A549 (cell line): ENCODE measurements around the gene RUNX1. TPM values are rescaled to one million over a fixed set of nuclear protein-coding genes. Genes with fewer than 3 reads are reported as not detected.

Experiments used
- ATAC-seq, 2 experiments: fragments of 200-7000 bp in 1 of 2; fragments of >200 bp in 1 of 2; cut with Nextera tagmentation in 1 of 2; cut with Tn5 transposase in 1 of 2; 3 replicates each; pipeline versions ENCODE4 v1.8.0 to v1.9.1; 2018 to 2020; ENCODE audit warnings: mild to moderate bottlenecking in 1 of 2, moderate library complexity in 1 of 2
- CTCF ChIA-PET: fragments of 300-600 bp; sonication (Branson Sonifier 250); formaldehyde crosslinking; extraction: SDS; loops from one replicate; lab custom pipeline; 2021; ENCODE audit warnings: antibody characterized with exemption, inconsistent platforms; lab: Yijun Ruan, JAX
- POLR2A ChIA-PET: fragments of 350-600 bp; formaldehyde crosslinking; extraction: SDS; loops from one replicate; lab custom pipeline; 2021; ENCODE audit warnings: antibody characterized with exemption, inconsistent platforms; lab: Yijun Ruan, JAX
- DNase-seq, 2 experiments: peaks; one replicate each; pipeline versions ENCODE4 v3.0.0 to v3.0.0-alpha.2; 2011 to 2016; ENCODE audit warnings: low read depth in 1 of 2, low spot score in 1 of 2
- FAIRE-seq: peaks from 2 replicates; lab custom pipeline; 2011; peaks lifted over from hg19 to GRCh38; lab: Jason Lieb, UNC
- H3K27ac ChIP-seq, 2 experiments: fragments of >200 bp; sonication (Bioruptor Twin); formaldehyde crosslinking; 3 replicates each; pipeline ENCODE4 v1.5.1; 2016 to 2017
- H3K4me1 ChIP-seq: fragments of >200 bp; sonication (Bioruptor Twin); formaldehyde crosslinking; 3 replicates; pipeline ENCODE4 v1.6.1; 2016
- H3K4me2 ChIP-seq: fragments of >200 bp; sonication (Bioruptor Twin); formaldehyde crosslinking; 3 replicates; pipeline ENCODE4 v1.6.1; 2016
- H3K4me3 ChIP-seq: fragments of >200 bp; sonication (Bioruptor Twin); formaldehyde crosslinking; 3 replicates; pipeline ENCODE4 v1.5.1; 2016
- H3K9me3 ChIP-seq: fragments of >200 bp; sonication (Bioruptor Twin); formaldehyde crosslinking; 3 replicates; pipeline ENCODE4 v1.6.1; 2016
- BHLHE40 ChIP-seq: IDR thresholded peaks from 2 replicates; pipeline ENCODE4 v1.6.1; 2012; ENCODE audit warnings: low read depth, low read length, inconsistent platforms
- CBX2 ChIP-seq: fragments of 200-600 bp; sonication (generic); IDR thresholded peaks from 2 replicates; pipeline ENCODE4 v1.6.1; 2016; ENCODE audit warnings: low read depth, mild to moderate bottlenecking, borderline replicate concordance
- FOSL2 ChIP-seq, 2 experiments: fragments of 450-650 bp in 1 of 2; fragments of >200 bp in 1 of 2; sonication (Bioruptor Twin) in 1 of 2; formaldehyde crosslinking; IDR thresholded peaks; 2 replicates each; pipeline versions ENCODE4 v1.5.0 to v1.6.1; 2016 to 2020; ENCODE audit warnings: mild to moderate bottlenecking in 1 of 2, moderate library complexity in 1 of 2
- GATA3 ChIP-seq: IDR thresholded peaks from 2 replicates; pipeline ENCODE4 v1.6.1; 2012; ENCODE audit warnings: borderline replicate concordance
- HOXA7 ChIP-seq: fragments of 250-450 bp; sonication (Bioruptor Pico); IDR thresholded peaks from 2 replicates; pipeline ENCODE4 v1.5.0; 2020; ENCODE audit warnings: mild to moderate bottlenecking, moderate library complexity
- HOXB5 ChIP-seq: fragments of 250-450 bp; sonication (Bioruptor Pico); IDR thresholded peaks from 2 replicates; pipeline ENCODE4 v1.5.0; 2020; ENCODE audit warnings: mild to moderate bottlenecking, moderate library complexity
- JUN ChIP-seq, 2 experiments: fragments of >200 bp; sonication (Bioruptor Twin); formaldehyde crosslinking; IDR thresholded peaks; 2 replicates in 1 of 2; 3 replicates in 1 of 2; pipeline ENCODE4 v1.6.1; 2016 to 2017
- KDM1A ChIP-seq: fragments of 200-600 bp; sonication (generic); IDR thresholded peaks from 2 replicates; pipeline ENCODE4 v1.6.1; 2016; ENCODE audit warnings: low read depth, mild to moderate bottlenecking
- MAZ ChIP-seq: fragments of 150-350 bp; IDR thresholded peaks from 2 replicates; pipeline ENCODE4 v1.6.1; 2014; ENCODE audit warnings: antibody characterized with exemption, low read depth, low read length, borderline replicate concordance
- NR3C1 ChIP-seq: fragments of >200 bp; sonication (Bioruptor Twin); formaldehyde crosslinking; IDR thresholded peaks from 3 replicates; pipeline ENCODE4 v1.6.1; 2017
- POLR2AphosphoS2 ChIP-seq: conservative IDR thresholded peaks from 2 replicates; pipeline ENCODE4 v1.6.1; 2012; ENCODE audit warnings: low read length, improper control_type of control experiment, inconsistent platforms
- RAD21 ChIP-seq, 2 experiments: fragments of >200 bp in 1 of 2; sonication (Bioruptor Twin) in 1 of 2; formaldehyde crosslinking in 1 of 2; IDR thresholded peaks in 1 of 2; conservative IDR thresholded peaks in 1 of 2; 2 replicates in 1 of 2; 3 replicates in 1 of 2; pipeline ENCODE4 v1.6.1; 2012 to 2018; ENCODE audit warnings: inconsistent platforms in 1 of 2
- SMC3 ChIP-seq: fragments of >200 bp; sonication (Bioruptor Twin); formaldehyde crosslinking; IDR thresholded peaks from 3 replicates; pipeline ENCODE4 v1.6.1; 2018; ENCODE audit warnings: inconsistent platforms
- ZC3H11A ChIP-seq: fragments of 450-650 bp; IDR thresholded peaks from 2 replicates; pipeline ENCODE4 v1.6.1; 2014; ENCODE audit warnings: antibody characterized with exemption, mild to moderate bottlenecking
- ZFP36 ChIP-seq: fragments of 450-650 bp; IDR thresholded peaks from 2 replicates; pipeline ENCODE4 v1.6.1; 2014; ENCODE audit warnings: borderline replicate concordance; ENCODE audit not compliant: partially characterized antibody
- ZSCAN20 ChIP-seq: fragments of 250-450 bp; sonication (Bioruptor Pico); IDR thresholded peaks from 2 replicates; pipeline ENCODE4 v1.8.0; 2022; ENCODE audit warnings: mild to moderate bottlenecking, moderate library complexity
- WGBS: methylation state at CpG from one replicate; pipeline ENCODE4 v1.1.6; 2017; ENCODE audit errors: missing lambda C conversion rate; 5-methylcytosine and 5-hydroxymethylcytosine counted together
- polyA plus RNA-seq, 4 experiments: library from polyadenylated mRNA; depleted of rRNA in 3 of 4; stranded (reverse); fragments of >200 nt; fragmentation: RNase III in 1 of 4; extraction: RNeasy Plus Mini Kit Qiagen cat#74134 plus additional on column Dnase treatment in 1 of 4; gene quantifications; 2 replicates in 3 of 4; 3 replicates in 1 of 4; pipeline ENCODE4 v1.2.3, GENCODE V29; 2011 to 2017
- TF ChIP-seq, protein P1 (sequence below): fragments of 250-450 bp; sonication (Bioruptor Pico); IDR thresholded peaks from 2 replicates; pipeline ENCODE4 v1.5.0; 2020; ENCODE audit warnings: low read depth, mild to moderate bottlenecking, moderate library complexity
- TF ChIP-seq, protein P2 (sequence below): fragments of >200 bp; sonication (Bioruptor Twin); formaldehyde crosslinking; IDR thresholded peaks from 3 replicates; pipeline ENCODE4 v1.6.1; 2016
- TF ChIP-seq, protein P3 (sequence below): fragments of >200 bp; sonication (Bioruptor Twin); formaldehyde crosslinking; IDR thresholded peaks from 3 replicates; pipeline ENCODE4 v1.5.1; 2016

Gene RUNX1
- polyA plus RNA-seq, 2 of the 4 experiments (the other 2 are of a cell fraction), result 5.5 TPM

DNA sequence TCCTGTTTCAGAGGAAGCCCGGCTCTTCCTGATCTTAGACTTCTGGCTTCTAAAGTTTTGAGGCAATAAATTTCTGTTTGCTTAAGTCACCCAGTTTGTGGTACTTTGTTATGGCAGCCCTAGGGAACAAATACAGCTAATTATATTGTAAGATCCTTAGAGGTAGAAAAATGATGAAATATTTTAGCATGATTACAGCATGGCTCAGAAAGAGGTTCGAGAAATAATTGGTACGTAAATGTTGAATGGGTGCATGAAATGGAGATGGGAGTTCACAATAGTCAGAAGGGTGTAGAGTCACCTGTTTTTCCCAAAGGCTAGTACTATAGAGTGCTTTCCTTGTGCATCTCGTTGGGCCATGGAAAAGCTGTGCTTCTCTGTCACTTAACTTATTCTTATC lies 123.5 kb downstream of the RUNX1 start:
- H3K4me2 ChIP-seq, result no peak overlapping the region
- TF ChIP-seq SMC3 (no peak), POLR2AphosphoS2 (no peak), KDM1A (no peak), FOSL2 (IDR thresholded peaks at IDR 0.05) (no peak), FOSL2 (CRISPR knock-in tag; IDR thresholded peaks at IDR 0.05) (no peak), BHLHE40 (no peak), JUN (IDR thresholded peaks at IDR 0.05) (no peak), HOXB5 (CRISPR knock-in tag) (no peak), RAD21 (conservative IDR thresholded peaks at IDR 0.05 in 1 of 2, IDR thresholded peaks at IDR 0.05 in 1 of 2) (no peak), GATA3 (no peak), CBX2 (no peak), NR3C1 (no peak)
- TF ChIP-seq, protein P1, sequence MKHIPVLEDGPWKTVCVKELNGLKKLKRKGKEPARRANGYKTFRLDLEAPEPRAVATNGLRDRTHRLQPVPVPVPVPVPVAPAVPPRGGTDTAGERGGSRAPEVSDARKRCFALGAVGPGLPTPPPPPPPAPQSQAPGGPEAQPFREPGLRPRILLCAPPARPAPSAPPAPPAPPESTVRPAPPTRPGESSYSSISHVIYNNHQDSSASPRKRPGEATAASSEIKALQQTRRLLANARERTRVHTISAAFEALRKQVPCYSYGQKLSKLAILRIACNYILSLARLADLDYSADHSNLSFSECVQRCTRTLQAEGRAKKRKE, result no peak
- TF ChIP-seq, protein P2, sequence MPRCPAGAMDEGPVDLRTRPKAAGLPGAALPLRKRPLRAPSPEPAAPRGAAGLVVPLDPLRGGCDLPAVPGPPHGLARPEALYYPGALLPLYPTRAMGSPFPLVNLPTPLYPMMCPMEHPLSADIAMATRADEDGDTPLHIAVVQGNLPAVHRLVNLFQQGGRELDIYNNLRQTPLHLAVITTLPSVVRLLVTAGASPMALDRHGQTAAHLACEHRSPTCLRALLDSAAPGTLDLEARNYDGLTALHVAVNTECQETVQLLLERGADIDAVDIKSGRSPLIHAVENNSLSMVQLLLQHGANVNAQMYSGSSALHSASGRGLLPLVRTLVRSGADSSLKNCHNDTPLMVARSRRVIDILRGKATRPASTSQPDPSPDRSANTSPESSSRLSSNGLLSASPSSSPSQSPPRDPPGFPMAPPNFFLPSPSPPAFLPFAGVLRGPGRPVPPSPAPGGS, result no peak
- TF ChIP-seq, protein P3, sequence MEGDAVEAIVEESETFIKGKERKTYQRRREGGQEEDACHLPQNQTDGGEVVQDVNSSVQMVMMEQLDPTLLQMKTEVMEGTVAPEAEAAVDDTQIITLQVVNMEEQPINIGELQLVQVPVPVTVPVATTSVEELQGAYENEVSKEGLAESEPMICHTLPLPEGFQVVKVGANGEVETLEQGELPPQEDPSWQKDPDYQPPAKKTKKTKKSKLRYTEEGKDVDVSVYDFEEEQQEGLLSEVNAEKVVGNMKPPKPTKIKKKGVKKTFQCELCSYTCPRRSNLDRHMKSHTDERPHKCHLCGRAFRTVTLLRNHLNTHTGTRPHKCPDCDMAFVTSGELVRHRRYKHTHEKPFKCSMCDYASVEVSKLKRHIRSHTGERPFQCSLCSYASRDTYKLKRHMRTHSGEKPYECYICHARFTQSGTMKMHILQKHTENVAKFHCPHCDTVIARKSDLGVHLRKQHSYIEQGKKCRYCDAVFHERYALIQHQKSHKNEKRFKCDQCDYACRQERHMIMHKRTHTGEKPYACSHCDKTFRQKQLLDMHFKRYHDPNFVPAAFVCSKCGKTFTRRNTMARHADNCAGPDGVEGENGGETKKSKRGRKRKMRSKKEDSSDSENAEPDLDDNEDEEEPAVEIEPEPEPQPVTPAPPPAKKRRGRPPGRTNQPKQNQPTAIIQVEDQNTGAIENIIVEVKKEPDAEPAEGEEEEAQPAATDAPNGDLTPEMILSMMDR, result no peak
- peaks cover 4% of the 10 kb centered on the region; the same call in 1 of the 3 replicates for H3K4me1 ChIP-seq
- no peak overlapping the region for H3K27ac ChIP-seq
- POLR2A ChIA-PET, result no interaction called here
- WGBS, result 66% methylated on average over 4 of the region's 4 CpGs
- H3K4me3 ChIP-seq, result no peak overlapping the region
- FAIRE-seq (no peak), DNase-seq (no peak), ATAC-seq (no peak)
- CTCF ChIA-PET, result no interaction called here
- H3K9me3 ChIP-seq, result no peaks in the 10 kb centered on the region

DNA sequence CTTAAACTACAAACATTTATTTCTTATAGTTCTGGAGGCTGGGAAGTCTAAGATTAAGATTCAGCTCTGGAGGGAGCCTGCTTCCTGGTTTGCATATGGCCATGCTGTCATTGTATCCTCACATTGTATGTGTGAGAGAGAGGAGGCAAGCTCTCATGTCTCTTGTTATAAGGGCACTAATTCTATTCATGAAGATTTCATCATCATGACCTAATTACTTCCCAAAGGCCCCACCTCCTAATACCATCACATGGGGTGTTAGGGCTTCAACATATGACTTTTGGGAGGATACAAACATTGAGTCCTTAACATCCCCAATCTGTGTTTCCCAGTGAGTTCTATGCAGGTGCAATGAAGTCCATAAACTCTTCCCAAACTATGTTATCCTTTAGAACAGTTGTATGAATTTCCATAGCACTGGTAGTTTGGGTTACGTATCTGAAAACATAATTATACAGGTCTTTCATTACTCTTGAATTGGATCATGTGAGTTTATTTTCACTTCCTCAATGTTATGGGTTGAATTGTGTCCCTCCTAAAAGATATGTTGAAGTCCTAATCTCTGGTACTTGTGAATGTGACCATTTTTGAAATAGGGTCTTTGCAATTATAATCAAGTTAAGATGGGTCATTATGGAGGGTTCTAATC lies 124.2 kb downstream of the RUNX1 start:
- FAIRE-seq, result no peak
- no peak for ATAC-seq
- WGBS, result 82% methylated on average over 1 of the region's 1 CpG
- Histone ChIP-seq H3K9me3 (no peaks in the 10 kb centered on the region), H3K27ac (no peak overlapping the region), H3K4me1 (peaks cover 4% of the 10 kb centered on the region; the same call in 1 of the 3 replicates), H3K4me2 (no peak overlapping the region), H3K4me3 (no peak overlapping the region)
- ChIA-PET CTCF (no interaction called here), POLR2A (no interaction called here)
- no peak for DNase-seq
- TF ChIP-seq ZSCAN20 (CRISPR knock-in tag), result no peak
- no peak for TF ChIP-seq ZC3H11A
- TF ChIP-seq HOXA7, result no peak
- TF ChIP-seq ZFP36, result no peak
- no peak for TF ChIP-seq FOSL2 (IDR thresholded peaks at IDR 0.05)
- TF ChIP-seq FOSL2 (CRISPR knock-in tag; IDR thresholded peaks at IDR 0.05), result no peak
- no peak for TF ChIP-seq NR3C1
- TF ChIP-seq, protein P2, result no peak
- TF ChIP-seq RAD21 (conservative IDR thresholded peaks at IDR 0.05 in 1 of 2, IDR thresholded peaks at IDR 0.05 in 1 of 2), result no peak
- TF ChIP-seq MAZ, result no peak
